CD4-positive, alpha-beta T cell (primary cell): ENCODE measurements around the gene ZPBP. TPM values are rescaled to one million over a fixed set of nuclear protein-coding genes. Genes with fewer than 3 reads are reported as not detected.
"Not testable (repeated sequence)": the region's sequence is repeated elsewhere in the genome, so short reads cannot be mapped to it uniquely, and the experiment has no call there.

Source experiments
- ATAC-seq: fragments of 200-7000 bp; cut with Tn5 transposase; one replicate; pipeline ENCODE4 v1.10.0; 2022; ENCODE audit warnings: mild to moderate bottlenecking; ENCODE audit not compliant: poor library complexity
- CTCF ChIA-PET: fragments of 350-600 bp; sonication (Branson Sonifier 250); formaldehyde crosslinking; loops from one replicate; lab custom pipeline; 2021; ENCODE audit warnings: antibody characterized with exemption, inconsistent platforms; lab: Charles Lee
- POLR2A ChIA-PET: fragments of 350-600 bp; sonication (Branson Sonifier 250); formaldehyde crosslinking; loops from one replicate; lab custom pipeline; 2021; ENCODE audit warnings: antibody characterized with exemption, inconsistent platforms; lab: Charles Lee
- DNase-seq, 14 experiments: peaks; one replicate each; pipeline ENCODE4 v3.0.0-alpha.2; 2013 to 2020; ENCODE audit warnings: mixed read lengths in 2 of 14
- H3K27ac ChIP-seq, 2 donors: one replicate each; pipeline versions ENCODE4 v1.5.1 to v1.7.0; 2013; ENCODE audit warnings: low read length in 2 of 2, low read depth in 1 of 2, mild to moderate bottlenecking in 1 of 2
- H3K27me3 ChIP-seq, 2 experiments: 1 replicate in 1 of 2; 2 replicates in 1 of 2; pipeline versions ENCODE4 v1.6.1 to v1.7.0; 2013; ENCODE audit warnings: low read length in 2 of 2, control low read depth in 1 of 2, mild to moderate bottlenecking in 1 of 2, moderate library complexity in 1 of 2; ENCODE audit not compliant: insufficient read depth in 2 of 2, control insufficient read depth in 1 of 2
- H3K36me3 ChIP-seq: one replicate; pipeline ENCODE4 v1.6.1; 2013; ENCODE audit warnings: low read length, control low read depth; ENCODE audit not compliant: insufficient read depth
- H3K4me1 ChIP-seq: one replicate; pipeline ENCODE4 v1.6.1; 2013; ENCODE audit warnings: low read length, control low read depth; ENCODE audit not compliant: insufficient read depth
- H3K4me3 ChIP-seq: one replicate; pipeline ENCODE4 v1.5.1; 2013; ENCODE audit warnings: mild to moderate bottlenecking, low read length, moderate library complexity
- H3K9me3 ChIP-seq, 2 experiments: 1 replicate in 1 of 2; 2 replicates in 1 of 2; pipeline versions ENCODE4 v1.6.1 to v1.7.0; 2013; ENCODE audit warnings: low read length in 2 of 2, mild to moderate bottlenecking in 2 of 2, control low read depth in 1 of 2, moderate library complexity in 1 of 2; ENCODE audit not compliant: control insufficient read depth in 1 of 2, insufficient read depth in 1 of 2
- H3K27ac Mint-ChIP-seq: one replicate; pipeline ENCODE4 v1.8.0; 2020; ENCODE audit warnings: mixed read lengths
- H3K27me3 Mint-ChIP-seq: one replicate; pipeline ENCODE4 v1.8.0; 2021; ENCODE audit warnings: mixed read lengths
- H3K36me3 Mint-ChIP-seq: one replicate; pipeline ENCODE4 v1.8.0; 2021; ENCODE audit warnings: low read depth, mixed read lengths
- H3K4me1 Mint-ChIP-seq: one replicate; pipeline ENCODE4 v1.8.0; 2021; ENCODE audit warnings: low read depth, mixed read lengths
- H3K4me3 Mint-ChIP-seq: one replicate; pipeline ENCODE4 v1.8.0; 2020; ENCODE audit warnings: mild to moderate bottlenecking, mixed read lengths
- H3K9me3 Mint-ChIP-seq: one replicate; pipeline ENCODE4 v1.8.0; 2020; ENCODE audit warnings: mixed read lengths
- CTCF ChIP-seq: fragments of 200-600 bp; IDR thresholded peaks from one replicate; pipeline ENCODE4 v1.8.0; 2022; ENCODE audit warnings: antibody characterized with exemption, mild to moderate bottlenecking
- intact Hi-C, 2 experiments: fragments of 100-400 bp; cut with DNase I in 1 of 2; cut with micrococcal nuclease in 1 of 2; formaldehyde crosslinking; loops; one replicate each; pipeline versions ENCODE4 v1.15.1 to v1.9.0; 2023 to 2025; cut with DNase I, micrococcal nuclease
- total RNA-seq, 174 experiments: library from RNA in 2 of 174; stranded (reverse) in 2 of 174; gene quantifications; one replicate each; pipeline ENCODE4 v1.2.3 and lab custom pipeline; 2021 to 2026

ZPBP gene
- total RNA-seq, 2 experiments from 2014 or later = not detected

GRCh38 chr7:50062951-50063350 lies 30.1 kb downstream of the ZPBP start:
- no peaks in the 10 kb centered on the region for H3K36me3 ChIP-seq
- peaks cover 9% of the 10 kb centered on the region for H3K4me1 Mint-ChIP-seq
- peaks cover 10% of the 10 kb centered on the region for H3K9me3 Mint-ChIP-seq
- no peaks in the 10 kb centered on the region for H3K27me3 ChIP-seq
- peaks cover 0 to 13% of the 10 kb centered on the region in 2 experiments for H3K9me3 ChIP-seq
- POLR2A ChIA-PET = interaction anchor here (0.6 to 0.7 kb wide), 2 partner anchors 202 to 298 kb away, joined by 3 read pairs; no protein-coding TSS in a partner anchor
- no peaks in the 10 kb centered on the region for H3K27me3 Mint-ChIP-seq
- DNase-seq (no peak), ATAC-seq (no peak)
- H3K27ac ChIP-seq = no peak overlapping the region
- intact Hi-C loops = no loop called here
- H3K4me3 Mint-ChIP-seq = no peak overlapping the region
- peaks cover 6% of the 10 kb centered on the region for H3K4me1 ChIP-seq
- H3K36me3 Mint-ChIP-seq = no peaks in the 10 kb centered on the region
- no peak for TF ChIP-seq CTCF
- no peak overlapping the region for H3K4me3 ChIP-seq
- CTCF ChIA-PET = no interaction called here
- no peak overlapping the region for H3K27ac Mint-ChIP-seq

- Mint-ChIP-seq H3K4me1 (no peaks in the 10 kb centered on the region), H3K9me3 (no peaks in the 10 kb centered on the region), H3K27me3 (peaks cover 9% of the 10 kb centered on the region), H3K4me3 (no peak overlapping the region), H3K27ac (no peak overlapping the region), H3K36me3 (no peaks in the 10 kb centered on the region)
- TF ChIP-seq CTCF = no peak
- H3K27me3 ChIP-seq = no peaks in the 10 kb centered on the region
- POLR2A ChIA-PET = interaction anchor here (0.9 kb wide), 1 partner anchor 684 kb away, joined by 3 read pairs; no protein-coding TSS in a partner anchor
- no peaks in the 10 kb centered on the region for H3K4me1 ChIP-seq
- no peak for ATAC-seq
- DNase-seq = no peak
- no peak overlapping the region for H3K27ac ChIP-seq
- H3K36me3 ChIP-seq = no peaks in the 10 kb centered on the region
- CTCF ChIA-PET = no interaction called here
- no peak overlapping the region for H3K4me3 ChIP-seq
- no peaks in the 10 kb centered on the region for H3K9me3 ChIP-seq
- intact Hi-C loops = no loop called here
These were observed 36.9 kb downstream of the ZPBP start for GRCh38 chr7:50056131-50056530.

- H3K9me3 Mint-ChIP-seq = peaks cover 13% of the 10 kb centered on the region
- Histone ChIP-seq H3K36me3 (no peaks in the 10 kb centered on the region), H3K27ac (no peak overlapping the region), H3K4me1 (no peaks in the 10 kb centered on the region), H3K27me3 (peaks cover 0 to 4% of the 10 kb centered on the region in 2 experiments), H3K4me3 (no peak overlapping the region), H3K9me3 (no peaks in the 10 kb centered on the region)
- intact Hi-C loops = no loop called here
- no peak overlapping the region for H3K4me3 Mint-ChIP-seq
- TF ChIP-seq CTCF = no peak
- no peak for ATAC-seq
- ChIA-PET CTCF (no interaction called here), POLR2A (no interaction called here)
- no peaks in the 10 kb centered on the region for H3K4me1 Mint-ChIP-seq
- DNase-seq = no peak
- peaks cover 46% of the 10 kb centered on the region for H3K27me3 Mint-ChIP-seq
- H3K36me3 Mint-ChIP-seq = no peaks in the 10 kb centered on the region
- no peak overlapping the region for H3K27ac Mint-ChIP-seq
These were observed 45.3 kb downstream of the ZPBP start for GRCh38 chr7:50047716-50048115.

- H3K4me3 Mint-ChIP-seq, H3K4me1 ChIP-seq, intact Hi-C loops, ATAC-seq, H3K36me3 Mint-ChIP-seq, H3K27ac Mint-ChIP-seq, H3K9me3 ChIP-seq, H3K4me1 Mint-ChIP-seq, H3K27me3 ChIP-seq, DNase-seq, POLR2A ChIA-PET, H3K4me3 ChIP-seq, H3K36me3 ChIP-seq, H3K27ac ChIP-seq: not testable (repeated sequence)
- peaks cover 49% of the 10 kb centered on the region for H3K27me3 Mint-ChIP-seq
- CTCF ChIA-PET = interaction anchor here (1.0 kb wide), 1 partner anchor 53 kb away, joined by 3 read pairs; no protein-coding TSS in a partner anchor
- peaks cover 13% of the 10 kb centered on the region for H3K9me3 Mint-ChIP-seq
These were observed 51.9 kb downstream of the ZPBP start for GRCh38 chr7:50041165-50041564.
